Vagina (tissue), 2 donors: ENCODE measurements around the gene MADCAM1.

Source experiments
- POLR2A ChIP-seq, 2 donors: fragments of 450-650 bp; IDR thresholded peaks; one replicate each; pipeline ENCODE4 v1.6.1; 2017; ENCODE audit warnings: antibody characterized with exemption in 2 of 2, mild to moderate bottlenecking in 2 of 2, moderate library complexity in 2 of 2
- TF ChIP-seq, protein P1 (sequence below), 3 experiments: fragments of 450-650 bp in 2 of 3; fragments of 200-600 bp in 1 of 3; sonication (generic) in 1 of 3; IDR thresholded peaks; one replicate each; pipeline ENCODE4 v1.5.1; 2017 to 2019; ENCODE audit warnings: antibody characterized with exemption in 3 of 3, mild to moderate bottlenecking in 2 of 3, moderate library complexity in 2 of 3

DNA sequence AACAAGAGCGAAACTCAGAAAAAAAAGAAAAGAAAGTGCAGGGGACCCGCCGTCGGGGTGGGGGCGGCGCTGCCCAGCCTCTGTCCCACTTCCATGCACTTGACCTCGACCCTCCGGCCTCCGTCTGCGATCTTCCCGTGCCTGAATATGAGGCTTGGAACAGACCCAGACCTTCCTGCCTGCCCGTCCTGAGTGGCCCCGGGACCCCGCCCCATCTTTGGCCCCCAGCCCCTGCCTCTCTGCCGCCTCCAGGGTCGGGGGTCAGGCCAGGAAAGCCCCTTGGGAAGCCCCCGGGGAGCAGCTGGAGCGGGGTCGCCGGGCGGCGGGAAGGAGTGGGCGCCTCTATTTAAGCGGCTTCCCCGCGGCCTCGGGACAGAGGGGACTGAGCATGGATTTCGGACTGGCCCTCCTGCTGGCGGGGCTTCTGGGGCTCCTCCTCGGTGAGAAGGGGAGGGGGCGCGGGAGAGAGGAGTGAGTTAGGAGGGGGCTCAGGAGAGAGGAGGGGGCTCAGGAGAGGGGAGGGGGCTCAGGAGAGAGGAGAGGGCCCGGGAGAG lies at the start of gene MADCAM1:
- TF ChIP-seq, protein P1, sequence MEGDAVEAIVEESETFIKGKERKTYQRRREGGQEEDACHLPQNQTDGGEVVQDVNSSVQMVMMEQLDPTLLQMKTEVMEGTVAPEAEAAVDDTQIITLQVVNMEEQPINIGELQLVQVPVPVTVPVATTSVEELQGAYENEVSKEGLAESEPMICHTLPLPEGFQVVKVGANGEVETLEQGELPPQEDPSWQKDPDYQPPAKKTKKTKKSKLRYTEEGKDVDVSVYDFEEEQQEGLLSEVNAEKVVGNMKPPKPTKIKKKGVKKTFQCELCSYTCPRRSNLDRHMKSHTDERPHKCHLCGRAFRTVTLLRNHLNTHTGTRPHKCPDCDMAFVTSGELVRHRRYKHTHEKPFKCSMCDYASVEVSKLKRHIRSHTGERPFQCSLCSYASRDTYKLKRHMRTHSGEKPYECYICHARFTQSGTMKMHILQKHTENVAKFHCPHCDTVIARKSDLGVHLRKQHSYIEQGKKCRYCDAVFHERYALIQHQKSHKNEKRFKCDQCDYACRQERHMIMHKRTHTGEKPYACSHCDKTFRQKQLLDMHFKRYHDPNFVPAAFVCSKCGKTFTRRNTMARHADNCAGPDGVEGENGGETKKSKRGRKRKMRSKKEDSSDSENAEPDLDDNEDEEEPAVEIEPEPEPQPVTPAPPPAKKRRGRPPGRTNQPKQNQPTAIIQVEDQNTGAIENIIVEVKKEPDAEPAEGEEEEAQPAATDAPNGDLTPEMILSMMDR (IDR thresholded peaks at IDR 0.05) = no peak
- TF ChIP-seq POLR2A (IDR thresholded peaks at IDR 0.05) = no peak
